Measurements from ENCODE around the gene OFD1.

The OFD1 gene

GRCh38 chrX:13794417-13794816 lies 59.9 kb downstream of the OFD1 start (continued):
- TF ChIP-seq ZFHX2 (tag by site-specific recombination; conservative IDR thresholded peaks at IDR 0.05) (no peak), ZNF266 (tag by site-specific recombination; IDR thresholded peaks at IDR 0.05; ENCODE audit: low read depth) (no peak), ZSCAN16 (tag by site-specific recombination; IDR thresholded peaks at IDR 0.05) (no peak), ZNF138 (tag by site-specific recombination; IDR thresholded peaks at IDR 0.05; ENCODE audit: borderline replicate concordance) (no peak), REST (tag by site-specific recombination; IDR thresholded peaks at IDR 0.05) (no peak), ZSCAN18 (tag by site-specific recombination; IDR thresholded peaks at IDR 0.05) (no peak), SALL2 (tag by site-specific recombination; IDR thresholded peaks at IDR 0.05; ENCODE audit: borderline replicate concordance) (no peak), ZNF544 (tag by site-specific recombination; IDR thresholded peaks at IDR 0.05) (no peak)
- TF ChIP-seq, protein P1, sequence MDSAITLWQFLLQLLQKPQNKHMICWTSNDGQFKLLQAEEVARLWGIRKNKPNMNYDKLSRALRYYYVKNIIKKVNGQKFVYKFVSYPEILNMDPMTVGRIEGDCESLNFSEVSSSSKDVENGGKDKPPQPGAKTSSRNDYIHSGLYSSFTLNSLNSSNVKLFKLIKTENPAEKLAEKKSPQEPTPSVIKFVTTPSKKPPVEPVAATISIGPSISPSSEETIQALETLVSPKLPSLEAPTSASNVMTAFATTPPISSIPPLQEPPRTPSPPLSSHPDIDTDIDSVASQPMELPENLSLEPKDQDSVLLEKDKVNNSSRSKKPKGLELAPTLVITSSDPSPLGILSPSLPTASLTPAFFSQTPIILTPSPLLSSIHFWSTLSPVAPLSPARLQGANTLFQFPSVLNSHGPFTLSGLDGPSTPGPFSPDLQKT (IDR thresholded peaks at IDR 0.05; ENCODE audit: borderline replicate concordance, low read depth, low read length): no peak
- TF ChIP-seq, protein P2, sequence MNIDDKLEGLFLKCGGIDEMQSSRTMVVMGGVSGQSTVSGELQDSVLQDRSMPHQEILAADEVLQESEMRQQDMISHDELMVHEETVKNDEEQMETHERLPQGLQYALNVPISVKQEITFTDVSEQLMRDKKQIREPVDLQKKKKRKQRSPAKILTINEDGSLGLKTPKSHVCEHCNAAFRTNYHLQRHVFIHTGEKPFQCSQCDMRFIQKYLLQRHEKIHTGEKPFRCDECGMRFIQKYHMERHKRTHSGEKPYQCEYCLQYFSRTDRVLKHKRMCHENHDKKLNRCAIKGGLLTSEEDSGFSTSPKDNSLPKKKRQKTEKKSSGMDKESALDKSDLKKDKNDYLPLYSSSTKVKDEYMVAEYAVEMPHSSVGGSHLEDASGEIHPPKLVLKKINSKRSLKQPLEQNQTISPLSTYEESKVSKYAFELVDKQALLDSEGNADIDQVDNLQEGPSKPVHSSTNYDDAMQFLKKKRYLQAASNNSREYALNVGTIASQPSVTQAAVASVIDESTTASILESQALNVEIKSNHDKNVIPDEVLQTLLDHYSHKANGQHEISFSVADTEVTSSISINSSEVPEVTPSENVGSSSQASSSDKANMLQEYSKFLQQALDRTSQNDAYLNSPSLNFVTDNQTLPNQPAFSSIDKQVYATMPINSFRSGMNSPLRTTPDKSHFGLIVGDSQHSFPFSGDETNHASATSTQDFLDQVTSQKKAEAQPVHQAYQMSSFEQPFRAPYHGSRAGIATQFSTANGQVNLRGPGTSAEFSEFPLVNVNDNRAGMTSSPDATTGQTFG (tag by site-specific recombination; IDR thresholded peaks at IDR 0.05; ENCODE audit: borderline replicate concordance): no peak

- TF ChIP-seq ZNF449 (tag by site-specific recombination; IDR thresholded peaks at IDR 0.05): no peak
- no peak for TF ChIP-seq ZNF274 (IDR thresholded peaks at IDR 0.05; ENCODE audit: low read length)
- no peak for TF ChIP-seq ZNF274 (tag by site-specific recombination; IDR thresholded peaks at IDR 0.05; ENCODE audit: borderline replicate concordance)
- TF ChIP-seq ZFHX2 (tag by site-specific recombination; conservative IDR thresholded peaks at IDR 0.05): peak; percentile 70
- TF ChIP-seq EGR2 (tag by site-specific recombination; IDR thresholded peaks at IDR 0.05; ENCODE audit: low read depth): peak; percentile 81
- H3K36me3 ChIP-seq (ENCODE audit: control insufficient read depth in 2 of 2, insufficient read depth in 1 of 2, low read length in 2 of 2): no peaks in the 10 kb centered on the region
- no peak overlapping the region for H3K27ac ChIP-seq (ENCODE audit: extremely low read depth, low read depth, low read length)
- ChIA-PET POLR2A (no interaction called here), CTCF (no interaction called here)
- no peaks in the 10 kb centered on the region; the same call in 1 of the 2 replicates for H3K9me3 ChIP-seq (ENCODE audit: control insufficient read depth, insufficient read depth, low read depth, low read length)
- no peaks in the 10 kb centered on the region for H3K4me1 ChIP-seq (ENCODE audit: control insufficient read depth, insufficient read depth, low read length)
- no peak overlapping the region for H3K4me3 ChIP-seq (ENCODE audit: low read depth, low read length)
Observed at GRCh38 chrX:13797512-13797911, 63.0 kb downstream of the OFD1 start.
